ENCODE data around the gene ID4.

GRCh38 chr6:19831358-19831757 is 5.8 kb upstream of the ID4 start:
- TF ChIP-seq CTCF (IDR thresholded peaks at IDR 0.05; ENCODE audit: low read depth, low read length) (no peak), EZH2phosphoT487 (IDR thresholded peaks at IDR 0.05; ENCODE audit: low read depth) (no peak)

Data from OCI-LY3 (cell line).